Trophoblast cell (in vitro differentiated cells and primary cell): Measurements from ENCODE around the gene MPP2.

Experiments
- DNase-seq, 2 donors: peaks; one replicate each; pipeline ENCODE4 v3.0.0-alpha.2; 2016
- H2AFZ ChIP-seq: 2 replicates; pipeline ENCODE4 v1.6.1; 2013; ENCODE audit warnings: low read length, moderate library complexity, mild to moderate bottlenecking; ENCODE audit not compliant: insufficient read depth, poor library complexity
- H2AK5ac ChIP-seq: 2 replicates; pipeline ENCODE4 v1.6.1; 2013; ENCODE audit warnings: mild to moderate bottlenecking, low read length
- H2BK120ac ChIP-seq: 2 replicates; pipeline ENCODE4 v1.6.1; 2013; ENCODE audit warnings: low read length, mild to moderate bottlenecking, moderate library complexity; ENCODE audit not compliant: insufficient read depth, poor library complexity
- H2BK12ac ChIP-seq: 2 replicates; pipeline ENCODE4 v1.6.1; 2013; ENCODE audit warnings: mild to moderate bottlenecking, low read length, moderate library complexity
- H2BK5ac ChIP-seq: 2 replicates; pipeline ENCODE4 v1.6.1; 2013; ENCODE audit warnings: low read length, low read depth, moderate library complexity, mild to moderate bottlenecking; ENCODE audit not compliant: poor library complexity
- H3K14ac ChIP-seq: 2 replicates; pipeline ENCODE4 v1.6.1; 2013; ENCODE audit warnings: mild to moderate bottlenecking, low read length
- H3K18ac ChIP-seq: 2 replicates; pipeline ENCODE4 v1.6.1; 2013; ENCODE audit warnings: mild to moderate bottlenecking, low read length
- H3K23ac ChIP-seq: 2 replicates; pipeline ENCODE4 v1.6.1; 2013; ENCODE audit warnings: low read length
- H3K27ac ChIP-seq: 2 replicates; pipeline ENCODE4 v1.5.1; 2013; ENCODE audit warnings: low read depth, mild to moderate bottlenecking, inconsistent platforms, low read length, moderate library complexity
- H3K27me3 ChIP-seq: 2 replicates; pipeline ENCODE4 v1.6.1; 2013; ENCODE audit warnings: inconsistent platforms, mild to moderate bottlenecking, low read length, moderate library complexity; ENCODE audit not compliant: insufficient read depth
- H3K36me3 ChIP-seq, 2 experiments: 1 replicate in 1 of 2; 2 replicates in 1 of 2; pipeline ENCODE4 v1.6.1; 2013; ENCODE audit warnings: low read length in 2 of 2, mild to moderate bottlenecking in 2 of 2, moderate library complexity in 1 of 2; ENCODE audit not compliant: insufficient read depth in 2 of 2, control insufficient read depth in 1 of 2
- H3K4ac ChIP-seq: 2 replicates; pipeline ENCODE4 v1.6.1; 2013; ENCODE audit warnings: low read depth, mild to moderate bottlenecking, low read length, moderate library complexity
- H3K4me1 ChIP-seq, 2 experiments: 1 replicate in 1 of 2; 2 replicates in 1 of 2; pipeline ENCODE4 v1.6.1; 2013; ENCODE audit warnings: low read length in 2 of 2, mild to moderate bottlenecking in 2 of 2, moderate library complexity in 1 of 2; ENCODE audit not compliant: insufficient read depth in 2 of 2, control insufficient read depth in 1 of 2
- H3K4me2 ChIP-seq: 2 replicates; pipeline ENCODE4 v1.6.1; 2013; ENCODE audit warnings: inconsistent platforms, mild to moderate bottlenecking, low read length, moderate library complexity
- H3K4me3 ChIP-seq: 2 replicates; pipeline ENCODE4 v1.5.1; 2013; ENCODE audit warnings: mild to moderate bottlenecking, low read depth, low read length, inconsistent platforms
- H3K79me1 ChIP-seq: one replicate; pipeline ENCODE4 v1.6.1; 2013; ENCODE audit warnings: low read length
- H3K79me2 ChIP-seq: 2 replicates; pipeline ENCODE4 v1.6.1; 2013; ENCODE audit warnings: low read length, mild to moderate bottlenecking; ENCODE audit not compliant: control insufficient read depth, insufficient read depth, poor library complexity
- H3K9ac ChIP-seq: 2 replicates; pipeline ENCODE4 v1.6.1; 2013; ENCODE audit warnings: mild to moderate bottlenecking, low read length
- H3K9me3 ChIP-seq: 2 replicates; pipeline ENCODE4 v1.6.1; 2013; ENCODE audit warnings: low read depth, mild to moderate bottlenecking, control low read depth, inconsistent platforms, low read length; ENCODE audit not compliant: insufficient read depth
- H4K12ac ChIP-seq: 2 replicates; pipeline ENCODE4 v1.6.1; 2013; ENCODE audit warnings: low read depth, mild to moderate bottlenecking, low read length, moderate library complexity
- H4K8ac ChIP-seq: 2 replicates; pipeline ENCODE4 v1.6.1; 2013; ENCODE audit warnings: low read depth, mild to moderate bottlenecking, low read length, moderate library complexity
- H4K91ac ChIP-seq: one replicate; pipeline ENCODE4 v1.6.1; 2013; ENCODE audit warnings: low read depth, mild to moderate bottlenecking, low read length, moderate library complexity
- WGBS: extraction: QIAGEN DNeasy Blood & Tissue Kit; methylation state at CpG from one replicate; pipeline ENCODE4 v1.1.7; 2013; ENCODE audit warnings: missing lambda C conversion rate; ENCODE audit not compliant: insufficient read length, insufficient coverage; ENCODE audit errors: extremely low coverage; 5-methylcytosine and 5-hydroxymethylcytosine counted together

MPP2 gene

GRCh38 chr17:43880420-43880991, 26.8 kb downstream of the MPP2 start:
- no CpG with 5 or more reads among the region's 20 CpGs for WGBS
- H3K14ac ChIP-seq: no peak overlapping the region
- no peak overlapping the region for H3K18ac ChIP-seq
- no peak overlapping the region for H3K23ac ChIP-seq
- no peak overlapping the region for H2BK5ac ChIP-seq
- no peaks in the 10 kb centered on the region for H3K79me1 ChIP-seq
- H3K4me3 ChIP-seq: no peak overlapping the region
- H2BK12ac ChIP-seq: no peak overlapping the region
- no peaks in the 10 kb centered on the region for H3K36me3 ChIP-seq
- H3K4me1 ChIP-seq: peaks cover 3% of the 10 kb centered on the region in 2 experiments
- no peak overlapping the region for H4K12ac ChIP-seq
- H4K8ac ChIP-seq: no peak overlapping the region
- peak; percentile 18 to 53 for DNase-seq
- H3K9me3 ChIP-seq: no peaks in the 10 kb centered on the region
- no peaks in the 10 kb centered on the region for H3K79me2 ChIP-seq
- no peak overlapping the region for H2AK5ac ChIP-seq
- H2AFZ ChIP-seq: no peak overlapping the region
- H4K91ac ChIP-seq: no peak overlapping the region
- no peak overlapping the region for H3K4ac ChIP-seq
- H2BK120ac ChIP-seq: no peak overlapping the region
- H3K27me3 ChIP-seq: no peaks in the 10 kb centered on the region
- no peak overlapping the region for H3K27ac ChIP-seq
- no peak overlapping the region for H3K9ac ChIP-seq
- H3K4me2 ChIP-seq: no peak overlapping the region

GRCh38 chr17:43879723-43880419, 27.5 kb downstream of the MPP2 start:
- no peak for DNase-seq
- no peak overlapping the region for H2BK5ac ChIP-seq
- WGBS: no CpG with 5 or more reads among the region's 20 CpGs
- H4K8ac ChIP-seq: no peak overlapping the region
- no peak overlapping the region for H2BK12ac ChIP-seq
- H3K23ac ChIP-seq: no peak overlapping the region
- H3K27me3 ChIP-seq: no peaks in the 10 kb centered on the region
- H3K4me3 ChIP-seq: no peak overlapping the region
- H2BK120ac ChIP-seq: no peak overlapping the region
- H3K27ac ChIP-seq: no peak overlapping the region
- no peak overlapping the region for H3K4me2 ChIP-seq
- H2AFZ ChIP-seq: no peak overlapping the region
- no peak overlapping the region for H3K14ac ChIP-seq
- no peak overlapping the region for H4K91ac ChIP-seq
- peaks cover 3% of the 10 kb centered on the region in 2 experiments for H3K4me1 ChIP-seq
- H3K9me3 ChIP-seq: no peaks in the 10 kb centered on the region
- no peaks in the 10 kb centered on the region for H3K79me1 ChIP-seq
- no peak overlapping the region for H2AK5ac ChIP-seq
- no peak overlapping the region for H3K4ac ChIP-seq
- H4K12ac ChIP-seq: no peak overlapping the region
- no peak overlapping the region for H3K9ac ChIP-seq
- no peaks in the 10 kb centered on the region for H3K36me3 ChIP-seq
- no peaks in the 10 kb centered on the region for H3K79me2 ChIP-seq
- no peak overlapping the region for H3K18ac ChIP-seq

GRCh38 chr17:43878260-43879175, 28.8 kb downstream of the MPP2 start:
- H3K23ac ChIP-seq: no peak overlapping the region
- peak; percentile 86 to 91 for DNase-seq
- no peak overlapping the region for H4K12ac ChIP-seq
- no CpG with 5 or more reads among the region's 13 CpGs for WGBS
- H3K4me1 ChIP-seq: peaks cover 3% of the 10 kb centered on the region in 2 experiments
- H2AK5ac ChIP-seq: no peak overlapping the region
- no peak overlapping the region for H3K27ac ChIP-seq
- no peak overlapping the region for H3K4me3 ChIP-seq
- peak overlapping the region; percentile 19 for H4K8ac ChIP-seq
- no peak overlapping the region for H3K14ac ChIP-seq
- no peak overlapping the region for H2BK5ac ChIP-seq
- H3K18ac ChIP-seq: no peak overlapping the region
- H3K9me3 ChIP-seq: no peaks in the 10 kb centered on the region
- no peak overlapping the region for H3K4me2 ChIP-seq
- H3K79me1 ChIP-seq: no peaks in the 10 kb centered on the region
- H2BK120ac ChIP-seq: no peak overlapping the region
- no peaks in the 10 kb centered on the region for H3K27me3 ChIP-seq
- H3K4ac ChIP-seq: no peak overlapping the region
- H3K79me2 ChIP-seq: no peaks in the 10 kb centered on the region
- H2BK12ac ChIP-seq: no peak overlapping the region
- H4K91ac ChIP-seq: no peak overlapping the region
- H2AFZ ChIP-seq: peak overlapping the region; percentile 8
- H3K9ac ChIP-seq: no peak overlapping the region
- H3K36me3 ChIP-seq: no peaks in the 10 kb centered on the region

- H3K27ac ChIP-seq: no peak overlapping the region
- no peak overlapping the region for H2BK5ac ChIP-seq
- no peak overlapping the region for H2AFZ ChIP-seq
- H3K4me3 ChIP-seq: no peak overlapping the region
- no peaks in the 10 kb centered on the region for H3K9me3 ChIP-seq
- H3K4me2 ChIP-seq: no peak overlapping the region
- H3K23ac ChIP-seq: no peak overlapping the region
- no peaks in the 10 kb centered on the region for H3K27me3 ChIP-seq
- no peaks in the 10 kb centered on the region for H3K36me3 ChIP-seq
- no peak overlapping the region for H2BK120ac ChIP-seq
- H4K91ac ChIP-seq: no peak overlapping the region
- H3K79me1 ChIP-seq: no peaks in the 10 kb centered on the region
- H4K12ac ChIP-seq: no peak overlapping the region
- H2AK5ac ChIP-seq: no peak overlapping the region
- H3K18ac ChIP-seq: no peak overlapping the region
- H3K9ac ChIP-seq: no peak overlapping the region
- H3K4me1 ChIP-seq: peaks cover 3% of the 10 kb centered on the region in 2 experiments
- no peak overlapping the region for H3K4ac ChIP-seq
- H2BK12ac ChIP-seq: no peak overlapping the region
- H3K14ac ChIP-seq: no peak overlapping the region
- DNase-seq: no peak
- WGBS: no CpG with 5 or more reads among the region's 10 CpGs
- H4K8ac ChIP-seq: no peak overlapping the region
- no peaks in the 10 kb centered on the region for H3K79me2 ChIP-seq
These were observed 29.7 kb downstream of the MPP2 start for GRCh38 chr17:43877451-43878155.
